Stimulated activated effector memory CD8-positive, alpha-beta T cell treated with anti-CD3 and anti-CD28 coated beads, Interleukin-12 subunit alpha, Interleukin-12 subunit beta, amount 100 ng/mL, for 72 hours (primary cell): ENCODE data around the gene ZNF3.

Source experiments
- ATAC-seq: fragments of 150-1000 bp; cut with Tn5 transposase; 2 replicates; pipeline ENCODE4 v1.10.0; 2021
- DNase-seq, 2 donors: peaks; one replicate each; pipeline ENCODE4 v3.0.0; 2021 to 2022; ENCODE audit warnings: low spot score in 2 of 2
- H3K27ac Mint-ChIP-seq: one replicate; pipeline ENCODE4 v1.8.0; 2022; ENCODE audit warnings: mild to moderate bottlenecking, mixed read lengths
- H3K36me3 Mint-ChIP-seq: one replicate; pipeline ENCODE4 v1.8.0; 2022; ENCODE audit warnings: mild to moderate bottlenecking, mixed read lengths
- H3K4me1 Mint-ChIP-seq: one replicate; pipeline ENCODE4 v1.8.0; 2022; ENCODE audit warnings: mixed read lengths
- H3K4me3 Mint-ChIP-seq: one replicate; pipeline ENCODE4 v1.8.0; 2022; ENCODE audit warnings: mild to moderate bottlenecking, mixed read lengths
- H3K9me3 Mint-ChIP-seq: one replicate; pipeline ENCODE4 v1.8.0; 2022; ENCODE audit warnings: mixed read lengths

ZNF3 gene

GRCh38 chr7:100085515-100085914 lies 4.0 kb upstream of the ZNF3 start:
- no peak overlapping the region for H3K4me3 Mint-ChIP-seq
- no peak for DNase-seq
- H3K9me3 Mint-ChIP-seq: no peaks in the 10 kb centered on the region
- peaks cover 31% of the 10 kb centered on the region for H3K4me1 Mint-ChIP-seq
- peaks cover 58% of the 10 kb centered on the region for H3K36me3 Mint-ChIP-seq
- ATAC-seq: no peak
- no peak overlapping the region for H3K27ac Mint-ChIP-seq

- ATAC-seq (no peak), DNase-seq (no peak)
- Mint-ChIP-seq H3K27ac (peak overlapping the region; percentile 95), H3K36me3 (peaks cover 58% of the 10 kb centered on the region), H3K4me3 (peak overlapping the region; percentile 83), H3K9me3 (no peaks in the 10 kb centered on the region), H3K4me1 (peaks cover 38% of the 10 kb centered on the region)
These were observed 1.5 kb upstream of the ZNF3 start for GRCh38 chr7:100082978-100083377.

GRCh38 chr7:100080907-100081534 lies 502 bp downstream of the ZNF3 start:
- peaks cover 76% of the 10 kb centered on the region for H3K36me3 Mint-ChIP-seq
- peaks cover 38% of the 10 kb centered on the region for H3K4me1 Mint-ChIP-seq
- ATAC-seq: no peak
- H3K9me3 Mint-ChIP-seq: no peaks in the 10 kb centered on the region
- H3K4me3 Mint-ChIP-seq: peak overlapping the region; percentile 83
- H3K27ac Mint-ChIP-seq: peak overlapping the region; percentile 95
- no peak for DNase-seq

- Mint-ChIP-seq H3K36me3 (peaks cover 90% of the 10 kb centered on the region), H3K9me3 (no peaks in the 10 kb centered on the region), H3K4me3 (no peak overlapping the region), H3K4me1 (peaks cover 38% of the 10 kb centered on the region), H3K27ac (peak overlapping the region; percentile 95)
- DNase-seq (no peak), ATAC-seq (no peak)
These were observed 2.4 kb downstream of the ZNF3 start for GRCh38 chr7:100079024-100079560.

- no peak for DNase-seq
- H3K9me3 Mint-ChIP-seq: peaks cover 3% of the 10 kb centered on the region
- peaks cover 97% of the 10 kb centered on the region for H3K36me3 Mint-ChIP-seq
- ATAC-seq: no peak
- H3K27ac Mint-ChIP-seq: no peak overlapping the region
- H3K4me3 Mint-ChIP-seq: no peak overlapping the region
- peaks cover 27% of the 10 kb centered on the region for H3K4me1 Mint-ChIP-seq
These were observed 4.3 kb downstream of the ZNF3 start for GRCh38 chr7:100077205-100077604.

GRCh38 chr7:100075418-100075817 lies 6.1 kb downstream of the ZNF3 start:
- Mint-ChIP-seq H3K4me1 (peaks cover 20% of the 10 kb centered on the region), H3K9me3 (peaks cover 18% of the 10 kb centered on the region), H3K27ac (no peak overlapping the region), H3K36me3 (peaks cover 100% of the 10 kb centered on the region), H3K4me3 (no peak overlapping the region)
- no peak for ATAC-seq
- no peak for DNase-seq

- Mint-ChIP-seq H3K27ac (no peak overlapping the region), H3K4me1 (peaks cover 14% of the 10 kb centered on the region), H3K9me3 (peaks cover 18% of the 10 kb centered on the region), H3K4me3 (no peak overlapping the region), H3K36me3 (peaks cover 100% of the 10 kb centered on the region)
- DNase-seq (no peak), ATAC-seq (no peak)
These were observed 6.7 kb downstream of the ZNF3 start for GRCh38 chr7:100074841-100075240.

- no peak for DNase-seq
- Mint-ChIP-seq H3K4me3 (no peak overlapping the region), H3K27ac (no peak overlapping the region), H3K4me1 (no peaks in the 10 kb centered on the region), H3K9me3 (peaks cover 18% of the 10 kb centered on the region), H3K36me3 (peaks cover 83% of the 10 kb centered on the region)
- no peak for ATAC-seq
These were observed 9.1 kb downstream of the ZNF3 start for GRCh38 chr7:100072462-100072861.

GRCh38 chr7:100071018-100071723 lies 10.4 kb downstream of the ZNF3 start:
- Mint-ChIP-seq H3K9me3 (peaks cover 18% of the 10 kb centered on the region), H3K36me3 (peaks cover 70% of the 10 kb centered on the region)

GRCh38 chr7:100069991-100070390 lies 11.5 kb downstream of the ZNF3 start:
- no peak for ATAC-seq
- no peak for DNase-seq
- Mint-ChIP-seq H3K9me3 (peaks cover 18% of the 10 kb centered on the region), H3K4me1 (no peaks in the 10 kb centered on the region), H3K4me3 (no peak overlapping the region), H3K36me3 (peaks cover 60% of the 10 kb centered on the region), H3K27ac (no peak overlapping the region)

More at GRCh38 chr7:100071018-100071723, 10.4 kb downstream of the ZNF3 start:
- DNase-seq (no peak), ATAC-seq (no peak)
- Mint-ChIP-seq H3K27ac (no peak overlapping the region), H3K4me1 (no peaks in the 10 kb centered on the region), H3K4me3 (no peak overlapping the region)

- DNase-seq: no peak
- Mint-ChIP-seq H3K4me1 (no peaks in the 10 kb centered on the region), H3K9me3 (peaks cover 12% of the 10 kb centered on the region), H3K4me3 (no peak overlapping the region), H3K36me3 (peaks cover 55% of the 10 kb centered on the region), H3K27ac (no peak overlapping the region)
- ATAC-seq: no peak
These were observed 14.6 kb downstream of the ZNF3 start for GRCh38 chr7:100066953-100067352.

GRCh38 chr7:100065452-100066186 lies 15.9 kb downstream of the ZNF3 start:
- Mint-ChIP-seq H3K4me3 (no peak overlapping the region), H3K36me3 (peaks cover 55% of the 10 kb centered on the region), H3K27ac (no peak overlapping the region), H3K4me1 (no peaks in the 10 kb centered on the region), H3K9me3 (peaks cover 2% of the 10 kb centered on the region)
- ATAC-seq (no peak), DNase-seq (no peak)

- H3K9me3 Mint-ChIP-seq: no peaks in the 10 kb centered on the region
- no peak for DNase-seq
- ATAC-seq: no peak
- no peak overlapping the region for H3K4me3 Mint-ChIP-seq
- H3K36me3 Mint-ChIP-seq: peaks cover 52% of the 10 kb centered on the region
- no peaks in the 10 kb centered on the region for H3K4me1 Mint-ChIP-seq
- no peak overlapping the region for H3K27ac Mint-ChIP-seq
These were observed 17.4 kb downstream of the ZNF3 start for GRCh38 chr7:100064162-100064561.

- ATAC-seq: no peak
- no peaks in the 10 kb centered on the region for H3K9me3 Mint-ChIP-seq
- no peak overlapping the region for H3K27ac Mint-ChIP-seq
- H3K4me3 Mint-ChIP-seq: no peak overlapping the region
- DNase-seq: no peak
- no peaks in the 10 kb centered on the region for H3K4me1 Mint-ChIP-seq
- peaks cover 60% of the 10 kb centered on the region for H3K36me3 Mint-ChIP-seq
These were observed 18.1 kb downstream of the ZNF3 start for GRCh38 chr7:100063376-100063775.

GRCh38 chr7:100061518-100062193 lies 19.9 kb downstream of the ZNF3 start:
- Mint-ChIP-seq H3K36me3 (peaks cover 71% of the 10 kb centered on the region), H3K27ac (peak overlapping the region; percentile 37), H3K4me3 (no peak overlapping the region), H3K9me3 (no peaks in the 10 kb centered on the region), H3K4me1 (no peaks in the 10 kb centered on the region)
- ATAC-seq (no peak), DNase-seq (no peak)
